Stimulated activated CD8-positive, alpha-beta memory T cell treated with anti-CD3 and anti-CD28 coated beads, Interleukin-12 subunit alpha, Interleukin-12 subunit beta, amount 100 ng/mL, for 4 hours (primary cell): Measurements from ENCODE around the gene NOVA2.
A peak's percentile ranks its signal among the peaks of the same experiment; 100 is the strongest.

ENCODE experiments used
- DNase-seq: peaks from one replicate; pipeline ENCODE4 v3.0.0-alpha.2; 2020; ENCODE audit warnings: low read depth

Gene NOVA2

DNA sequence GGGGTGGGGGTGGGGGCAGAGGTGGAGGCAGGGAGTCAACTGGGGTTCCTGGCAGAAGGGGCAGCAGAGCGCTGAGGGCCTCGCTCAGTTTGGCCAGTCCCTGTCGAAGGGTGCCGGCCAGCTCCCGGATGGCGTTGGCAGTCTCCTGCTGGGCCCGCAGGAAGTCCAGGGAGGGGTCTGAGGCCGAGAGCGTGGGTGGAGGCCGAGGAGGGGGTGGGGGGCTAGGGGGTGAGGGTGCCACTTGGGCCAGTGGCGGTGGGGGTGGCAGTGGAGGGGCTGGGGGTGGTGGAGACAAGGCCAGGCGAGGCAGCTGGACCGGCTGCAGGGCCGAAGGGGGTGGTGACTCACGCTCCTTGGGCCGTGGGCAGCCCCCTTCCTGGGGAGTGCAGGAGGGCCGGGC, 82.8 kb downstream of the NOVA2 start:
- no peak for DNase-seq

DNA sequence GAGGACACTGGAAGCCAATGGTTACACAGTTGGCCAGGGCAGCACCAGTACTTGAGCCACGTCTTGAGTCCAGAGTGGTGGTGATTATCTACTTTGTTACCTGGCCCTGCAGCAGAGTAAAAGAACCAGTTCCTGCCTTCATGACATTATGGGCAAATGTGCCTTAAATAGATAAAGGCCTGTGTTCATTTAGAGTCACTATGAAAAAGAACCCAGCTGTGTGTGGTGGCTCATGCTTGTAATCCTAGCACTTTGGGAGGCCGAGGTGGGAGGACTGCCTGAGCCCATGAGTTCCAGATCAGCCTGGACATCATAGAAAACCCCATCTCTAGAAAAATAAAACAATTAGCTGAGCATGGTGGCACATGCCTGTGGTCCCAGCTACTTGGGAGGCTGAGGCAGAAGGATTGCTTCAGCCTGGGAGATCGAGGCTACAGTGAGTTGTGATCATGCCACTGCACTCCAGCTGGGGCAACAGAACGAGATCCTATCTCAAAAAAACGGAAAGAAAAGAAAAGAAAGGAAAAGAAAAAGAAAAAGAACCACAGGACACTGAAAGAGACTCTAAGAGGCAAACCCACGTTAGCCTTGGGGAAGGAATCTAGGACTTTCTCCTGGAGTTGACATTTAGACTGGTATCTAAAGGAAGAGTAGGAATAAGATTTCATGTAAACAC, 84.3 kb downstream of the NOVA2 start:
- no peak for DNase-seq

DNA sequence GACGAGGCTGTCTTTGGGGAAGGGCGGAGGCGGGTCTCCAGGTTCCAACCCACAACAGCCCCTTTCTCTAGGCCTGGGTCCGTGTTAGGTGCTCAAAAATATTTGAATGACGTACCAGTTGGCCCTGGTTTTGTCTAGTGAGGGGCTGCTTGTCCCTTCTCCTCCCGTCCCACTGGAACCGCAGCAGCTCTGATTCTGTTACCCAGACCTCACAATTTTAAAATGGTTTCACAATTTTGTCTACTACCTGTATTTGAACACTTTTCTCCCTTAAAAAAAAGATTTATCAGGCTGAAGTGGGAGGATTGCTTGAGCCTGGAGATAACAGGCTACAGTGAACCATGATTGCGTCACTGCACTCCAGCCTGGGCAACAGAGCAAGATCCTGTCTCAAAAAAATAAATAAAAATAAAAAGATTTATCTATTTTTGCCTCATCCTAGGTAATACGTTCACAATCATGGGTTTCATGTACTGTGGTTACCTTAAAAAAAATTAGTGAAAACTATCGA, 86.4 kb downstream of the NOVA2 start:
- no peak for DNase-seq

DNA sequence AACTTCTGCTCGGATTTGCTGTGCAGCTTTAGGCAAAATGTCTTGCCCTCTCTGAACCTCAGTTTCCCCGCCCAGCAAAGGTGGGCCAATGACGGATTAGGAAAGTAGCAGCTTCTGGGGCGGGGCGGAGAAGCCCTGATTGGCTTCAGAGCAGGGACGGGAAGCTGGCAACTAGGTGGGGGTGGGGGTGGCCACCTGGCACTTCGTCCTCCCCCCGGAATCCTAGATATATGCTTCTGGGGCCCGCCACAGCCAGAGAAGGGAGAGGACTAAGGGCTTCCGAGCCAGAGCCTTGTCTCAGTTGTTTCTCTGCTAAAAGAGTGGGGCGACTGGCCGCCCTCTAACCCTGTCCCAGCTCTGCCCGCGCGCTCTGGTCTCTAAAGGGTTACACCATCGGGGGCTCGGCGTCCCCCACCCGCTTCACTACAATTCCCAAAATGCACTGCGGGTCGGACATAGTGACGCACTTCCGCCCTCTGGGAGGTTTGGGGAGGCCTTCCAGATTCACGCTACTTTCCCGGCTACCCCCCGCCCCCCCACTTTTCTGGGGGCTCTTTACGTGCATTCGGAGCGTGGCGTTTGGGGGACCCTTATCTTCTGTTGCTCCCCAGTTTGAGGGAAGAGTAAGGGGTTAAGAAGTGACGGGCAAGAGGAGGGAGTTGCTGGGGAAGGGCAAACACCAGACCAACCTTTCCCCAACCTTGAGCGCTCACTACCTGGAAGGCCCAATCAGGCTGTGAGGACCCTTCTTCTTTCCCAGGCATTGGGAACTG, 87.1 kb downstream of the NOVA2 start:
- peak; percentile 80 for DNase-seq

DNA sequence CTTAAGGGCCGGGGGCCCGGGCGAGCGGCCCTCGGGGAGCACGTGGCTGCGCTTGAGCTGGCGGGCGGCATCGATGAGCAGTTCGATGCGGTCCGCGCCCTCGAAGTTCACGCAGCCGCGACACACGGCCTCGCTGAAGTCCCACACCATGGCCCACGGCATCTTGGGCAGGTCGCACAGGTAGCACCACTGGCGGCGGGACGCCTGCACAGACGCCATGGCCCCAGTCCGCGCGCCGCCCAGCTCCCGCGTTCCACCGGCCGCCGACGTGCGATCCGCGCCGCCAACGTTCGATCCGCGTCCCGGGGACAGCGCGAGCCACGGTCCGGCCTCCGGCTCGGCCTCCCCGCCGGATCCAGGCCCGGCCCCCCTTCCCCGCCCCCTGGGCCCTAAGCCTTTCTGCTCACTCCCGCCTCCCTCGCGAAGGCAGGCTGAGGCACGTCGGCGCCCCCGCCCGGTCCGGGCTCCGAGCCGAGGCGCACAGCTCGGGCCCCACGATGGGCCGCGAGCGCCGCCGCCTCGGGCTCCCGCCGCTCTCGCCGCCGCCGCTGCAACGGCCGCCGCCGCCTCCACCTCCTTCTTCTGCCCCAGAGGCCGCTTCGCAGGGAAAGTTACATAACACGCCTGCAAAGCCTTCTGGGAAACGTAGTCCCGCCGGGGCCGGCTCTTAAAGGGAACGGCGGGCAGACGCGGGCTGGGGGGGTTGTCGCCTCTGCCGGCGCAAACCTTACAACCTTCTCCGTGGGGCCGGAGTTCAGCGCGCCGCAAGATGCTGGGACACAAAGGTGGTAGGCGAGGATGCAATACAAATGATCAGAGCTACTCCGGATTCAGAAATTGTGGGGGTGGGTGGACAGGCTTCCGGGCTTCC, 87.9 kb downstream of the NOVA2 start, which contains the start of gene IRF2BP1:
TSS of gene IRF2BP1 (minus strand) at position 586 of the 871 bp plus-strand sequence. CDS start at position 219, 367 bp downstream.
- peak; percentile 76 for DNase-seq

DNA sequence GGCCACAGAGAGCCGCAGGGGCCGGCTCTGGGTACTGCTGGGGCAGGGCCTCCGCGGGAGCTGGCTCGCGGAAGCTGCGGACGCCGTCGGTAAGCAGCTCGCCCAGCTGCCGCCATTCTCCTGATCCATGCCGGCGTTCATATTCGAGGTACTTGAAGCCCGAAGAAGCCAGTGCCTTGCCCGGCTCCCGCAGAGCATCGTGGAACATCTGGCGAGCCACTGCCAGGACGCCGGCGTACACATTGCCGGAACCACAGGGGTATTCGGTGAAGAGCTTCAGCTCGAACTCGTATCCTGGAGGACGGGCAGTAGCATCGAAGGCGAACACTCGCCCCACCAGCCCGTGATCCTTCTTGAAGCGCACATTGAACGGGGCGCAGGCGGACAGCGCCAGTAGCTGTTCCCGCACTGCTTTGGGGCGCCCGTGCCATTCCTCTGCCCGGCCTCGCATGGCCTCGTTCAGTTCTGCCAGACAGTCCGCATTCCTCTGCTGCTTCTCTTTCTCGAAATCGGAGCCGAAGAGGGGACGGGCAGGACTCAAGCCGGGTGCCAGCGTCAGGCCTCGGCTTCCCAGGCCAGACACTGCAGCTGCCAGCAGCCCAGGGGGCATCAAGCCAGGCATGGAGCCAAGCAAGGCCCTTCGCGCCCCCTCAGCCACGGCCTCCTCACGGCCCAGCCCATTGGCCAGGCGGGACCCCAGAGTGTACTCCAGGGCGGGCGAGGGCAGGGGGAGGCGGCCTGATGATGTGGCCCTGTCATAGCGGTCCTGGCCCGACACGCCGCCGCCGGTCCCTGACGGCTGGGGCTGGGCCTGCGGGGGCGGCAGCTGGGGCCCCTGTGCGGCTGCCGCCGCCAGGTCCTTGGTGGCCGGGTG, 88.7 kb downstream of the NOVA2 start:
- no peak for DNase-seq

DNA sequence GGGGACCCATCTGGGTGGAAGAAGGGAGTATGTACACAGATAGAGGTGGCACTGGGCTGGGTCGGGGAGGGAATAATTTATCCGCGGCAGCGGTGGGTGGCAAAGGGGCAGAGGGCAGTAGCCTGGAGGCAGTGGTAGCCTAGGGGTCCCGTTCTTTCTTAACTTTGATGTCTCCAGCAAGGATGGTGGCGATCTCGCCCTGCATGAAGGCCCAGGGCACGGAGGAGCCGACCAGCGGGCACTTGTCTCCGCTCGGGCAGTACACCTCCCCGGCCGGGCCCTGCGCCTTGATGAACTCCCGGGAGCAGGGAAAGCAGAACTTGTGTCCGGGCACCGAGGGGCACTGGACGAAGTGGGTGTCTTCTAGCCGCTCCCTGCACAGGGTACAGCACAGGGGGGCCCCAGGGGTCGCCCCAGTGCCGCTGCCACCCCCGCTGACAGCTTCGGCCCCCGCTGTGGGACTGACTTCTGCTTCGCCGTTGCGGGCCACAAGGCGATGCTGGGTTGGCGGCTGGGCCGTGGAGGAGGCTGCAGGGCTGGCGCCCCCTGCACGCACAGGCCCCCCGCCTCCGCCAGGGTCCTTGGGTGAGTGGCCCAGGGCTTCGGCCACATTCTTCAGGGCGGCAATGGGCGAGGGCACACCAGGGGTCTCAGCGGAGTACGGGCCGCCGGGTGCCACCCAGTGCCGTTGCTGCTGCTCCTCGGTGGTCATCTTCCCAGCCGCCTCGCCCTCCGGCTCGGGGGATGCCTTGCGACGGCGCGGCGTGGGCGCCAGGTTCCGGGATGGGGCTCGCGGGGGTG, 89.6 kb downstream of the NOVA2 start:
- no peak for DNase-seq
